Mammary epithelial cell (primary cell): Measurements from ENCODE around the gene FOXF1.

Source experiments
- CTCF ChIP-seq, 2 donors: IDR thresholded peaks in 1 of 2; conservative IDR thresholded peaks in 1 of 2; 2 replicates each; pipeline ENCODE4 v1.5.1; 2011 to 2012; ENCODE audit warnings: inconsistent platforms in 2 of 2, low read length in 2 of 2, mild to moderate bottlenecking in 2 of 2, control low read depth in 1 of 2, low read depth in 1 of 2; ENCODE audit not compliant: insufficient read depth in 1 of 2; ENCODE audit errors: extremely low read depth in 1 of 2
- EZH2 ChIP-seq: IDR thresholded peaks from 2 replicates; pipeline ENCODE4 v1.6.1; 2012; ENCODE audit warnings: low read length, inconsistent platforms, borderline replicate concordance

GRCh38 chr16:86509759-86510464 is 415 bp upstream of the FOXF1 start:
- TF ChIP-seq CTCF (conservative IDR thresholded peaks at IDR 0.05 in 1 of 2, IDR thresholded peaks at IDR 0.05 in 1 of 2; ENCODE audit: extremely low read depth in 1 of 2, insufficient read depth in 1 of 2, low read depth in 1 of 2, low read length in 2 of 2), result no peak
- TF ChIP-seq EZH2, result no peak
